Astrocyte of the hippocampus (primary cell): ENCODE data around the gene RADIL.

Experiments used
- DNase-seq: peaks from one replicate; pipeline ENCODE4 v3.0.0; 2011; ENCODE audit warnings: low read depth, low spot score

RADIL gene

DNA sequence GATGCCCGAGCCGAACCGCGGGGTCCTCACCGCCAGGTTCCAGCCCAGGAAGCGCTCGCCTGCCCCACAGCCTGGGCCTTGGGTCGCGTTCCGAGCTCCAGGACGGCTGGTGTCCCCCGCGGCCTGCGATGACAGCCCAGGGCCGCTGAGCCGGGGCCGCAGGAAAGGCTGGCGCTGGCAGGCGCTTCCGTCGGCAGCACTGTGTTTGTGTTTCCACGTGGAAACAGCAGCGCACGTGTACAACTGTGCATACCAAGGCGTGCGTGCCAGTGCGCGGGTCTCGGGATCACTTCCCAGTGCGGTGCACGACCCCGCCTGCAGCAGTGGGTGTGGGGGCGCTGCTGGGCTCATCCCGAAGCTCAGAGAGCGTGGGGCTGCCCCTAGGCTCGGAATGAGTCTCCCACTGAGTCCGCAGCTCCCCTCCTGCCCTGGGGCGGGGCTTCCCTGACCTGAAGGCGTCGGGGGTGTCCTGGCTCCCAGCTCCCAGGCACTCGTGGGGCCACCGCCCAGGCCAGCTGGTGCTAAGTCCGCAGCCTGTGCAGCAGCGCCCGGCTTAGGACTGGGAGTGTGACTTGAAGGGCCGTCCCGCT, 90.9 kb downstream of the RADIL start:
- DNase-seq = peak; percentile 54

DNA sequence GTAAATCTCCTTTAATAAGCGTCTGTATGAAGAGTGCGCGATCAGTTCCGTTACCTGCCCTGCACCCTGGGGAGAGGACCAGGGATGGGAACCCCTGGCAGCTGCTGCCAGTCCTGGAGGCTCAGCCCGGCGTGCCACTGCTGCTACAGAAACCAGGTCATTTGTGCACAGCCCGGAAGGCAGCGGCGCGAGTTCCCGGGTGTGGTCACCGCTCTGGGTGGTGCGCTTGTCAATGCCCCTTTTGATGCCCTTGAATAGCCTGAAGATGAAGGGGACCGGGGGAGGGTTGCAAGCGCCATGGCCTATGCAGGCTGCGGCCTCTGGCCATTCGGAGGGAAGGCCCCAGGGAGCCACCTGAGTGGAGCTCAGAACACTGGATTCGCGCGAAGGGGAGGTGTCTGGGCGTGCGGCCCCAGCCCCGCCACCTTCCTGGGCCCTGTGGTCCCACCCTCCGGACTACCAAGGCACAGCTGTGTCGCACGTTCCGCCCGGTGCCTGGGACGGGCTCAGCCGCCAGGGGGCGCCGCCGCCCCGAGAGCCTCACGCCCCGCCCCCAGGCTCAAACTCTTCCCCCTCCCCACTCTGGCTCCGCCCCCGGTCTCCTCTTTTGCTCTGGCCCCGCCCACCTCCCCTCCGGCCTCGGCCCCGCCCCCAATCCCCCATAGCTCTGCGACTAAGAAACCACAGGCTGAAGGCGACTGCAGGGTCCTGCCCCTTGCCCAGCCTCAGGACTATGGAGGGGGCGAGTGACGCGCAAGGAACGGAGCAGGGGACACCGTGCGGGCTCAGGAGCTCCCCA, 91.6 kb downstream of the RADIL start:
- peak; percentile 80 for DNase-seq

DNA sequence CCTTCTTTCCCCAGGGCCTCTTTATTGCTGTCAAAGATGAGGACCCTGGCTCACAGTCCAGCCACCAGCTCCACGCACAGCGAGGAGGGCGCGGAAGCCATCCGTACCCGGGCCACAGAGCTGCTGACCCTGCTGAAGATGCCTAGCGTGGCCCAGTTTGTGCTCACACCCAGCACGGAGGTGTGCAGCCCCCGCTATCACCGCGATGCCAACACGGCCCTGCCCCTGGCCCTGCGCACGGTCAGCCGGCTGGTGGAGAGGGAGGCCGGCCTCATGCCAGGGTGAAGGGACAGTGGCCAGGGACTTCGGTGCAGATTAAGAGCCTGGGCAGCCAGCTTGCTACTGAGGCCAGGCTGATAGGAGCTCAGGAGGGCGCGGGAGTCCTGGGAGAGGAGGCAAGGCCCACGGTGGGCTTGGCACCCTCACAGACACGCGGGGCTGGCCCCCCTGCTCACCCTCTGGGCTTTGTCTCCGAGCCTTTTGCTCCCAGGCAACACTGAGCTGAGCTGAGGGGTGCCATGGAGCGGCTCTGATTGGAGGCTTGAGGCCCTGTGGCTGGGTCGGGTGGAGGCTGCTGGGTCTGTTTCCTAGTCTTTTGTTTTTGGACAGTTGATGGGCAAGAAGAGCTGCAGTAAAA, 92.3 kb downstream of the RADIL start:
- DNase-seq = no peak

DNA sequence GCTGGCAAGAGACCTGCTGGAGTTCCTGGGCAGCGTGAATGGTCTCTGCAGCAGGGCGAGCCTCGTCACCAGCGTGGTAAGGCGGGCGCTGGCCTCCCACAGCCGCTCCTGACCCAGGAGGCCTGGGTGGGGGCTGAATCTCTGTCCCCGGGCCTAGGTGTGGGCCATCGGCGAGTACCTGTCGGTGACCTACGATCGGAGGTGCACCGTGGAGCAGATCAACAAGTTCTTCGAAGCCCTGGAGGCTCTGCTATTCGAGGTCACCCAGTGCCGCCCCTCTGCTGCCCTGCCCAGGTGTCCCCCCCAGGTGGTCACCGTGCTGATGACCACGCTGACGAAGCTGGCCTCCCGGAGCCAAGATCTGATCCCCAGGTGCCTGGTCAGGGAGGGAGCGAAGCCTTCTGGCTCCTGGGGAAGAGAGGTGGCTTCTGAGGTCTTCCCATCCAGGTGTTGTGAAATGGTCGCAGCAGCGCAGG, 93.0 kb downstream of the RADIL start:
- no peak for DNase-seq

DNA sequence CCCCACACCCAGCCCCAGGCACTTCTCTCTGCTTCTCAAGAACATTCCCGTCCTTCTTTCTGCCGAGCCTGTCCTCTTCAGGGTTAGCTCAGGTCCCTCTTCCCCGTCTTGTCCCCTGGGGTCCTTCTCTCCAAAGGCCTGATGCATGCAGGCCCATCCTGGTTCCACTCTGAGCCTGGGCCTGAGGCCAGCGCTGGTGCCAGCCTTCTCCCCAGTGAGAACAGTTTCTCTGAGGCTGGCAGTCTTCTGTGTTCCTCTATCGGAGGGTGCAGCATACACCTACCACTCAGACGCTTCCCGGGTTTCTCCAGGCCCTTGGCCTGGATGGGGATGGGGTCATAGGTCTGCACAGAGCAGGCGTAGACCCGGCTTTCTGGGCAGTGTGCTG, 93.4 kb downstream of the RADIL start:
- DNase-seq = no peak

DNA sequence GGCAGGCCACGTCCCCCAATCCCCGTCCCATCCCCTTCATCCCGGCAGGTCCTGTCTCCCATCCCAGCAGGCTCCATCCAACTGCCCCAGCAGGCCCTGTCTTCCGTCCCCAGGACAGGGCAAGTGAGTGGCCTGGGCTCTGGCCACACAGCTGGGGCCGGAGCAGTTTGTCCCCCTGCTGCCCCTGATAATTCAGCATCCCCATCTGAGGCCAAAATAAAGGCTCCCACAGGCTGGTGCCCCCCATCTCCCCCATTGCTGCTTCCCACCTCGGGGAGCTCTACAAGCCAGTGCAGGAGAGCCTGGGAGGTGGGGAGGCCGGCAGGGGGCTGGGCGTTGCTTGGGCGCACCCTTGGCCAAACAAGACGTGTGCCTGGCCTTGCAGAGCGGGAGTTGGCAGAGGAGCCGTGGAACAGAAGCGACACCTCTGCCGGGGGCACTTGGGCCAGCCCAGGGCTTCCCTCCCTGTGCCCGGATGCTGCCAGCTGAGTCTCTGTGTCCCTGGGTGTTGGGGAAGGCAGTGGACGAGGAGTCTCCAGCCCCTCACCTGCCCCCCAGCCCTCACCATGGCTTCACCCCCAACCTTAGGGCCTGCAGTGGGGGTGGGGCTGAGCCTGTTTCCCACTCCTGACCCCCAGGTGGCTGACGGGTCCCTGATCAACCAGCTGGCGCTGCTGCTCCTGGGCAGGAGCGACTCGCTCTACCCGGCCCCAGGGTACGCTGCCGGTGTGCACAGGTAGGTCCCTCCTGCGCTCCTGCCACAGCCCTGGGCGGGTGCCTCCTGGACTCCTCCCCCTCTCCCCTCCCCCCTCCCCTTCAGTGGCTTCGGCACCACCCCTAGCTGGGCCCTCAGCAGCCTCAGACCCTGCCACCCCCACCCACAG, 94.1 kb downstream of the RADIL start:
- no peak for DNase-seq

DNA sequence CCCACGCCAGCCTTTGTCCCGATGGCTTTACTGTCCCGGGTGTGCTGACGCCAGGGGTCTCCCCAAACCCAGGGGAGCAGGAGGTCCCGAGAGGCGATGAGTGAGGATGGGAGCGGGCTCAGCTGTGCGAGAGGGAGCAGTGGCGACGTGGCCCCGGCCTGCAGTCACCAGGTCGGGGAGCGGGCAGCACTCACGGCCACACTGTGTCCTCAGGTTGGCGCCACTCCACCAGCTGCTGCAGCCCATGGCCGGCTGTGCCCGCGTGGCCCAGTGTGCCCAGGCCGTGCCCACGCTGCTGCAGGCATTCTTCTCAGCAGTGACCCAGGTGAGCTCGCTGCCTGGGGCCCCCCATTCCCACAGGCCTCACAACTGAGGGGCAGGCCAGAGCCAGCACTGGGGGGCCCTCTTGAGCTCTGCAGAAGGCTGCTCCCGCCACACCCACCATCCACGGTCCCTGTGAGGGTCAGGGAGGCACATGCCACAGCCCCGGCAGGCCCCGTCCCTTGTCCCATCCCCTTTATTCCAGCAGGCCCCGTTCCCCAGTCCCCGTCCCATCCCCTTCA, 94.8 kb downstream of the RADIL start:
- no peak for DNase-seq

DNA sequence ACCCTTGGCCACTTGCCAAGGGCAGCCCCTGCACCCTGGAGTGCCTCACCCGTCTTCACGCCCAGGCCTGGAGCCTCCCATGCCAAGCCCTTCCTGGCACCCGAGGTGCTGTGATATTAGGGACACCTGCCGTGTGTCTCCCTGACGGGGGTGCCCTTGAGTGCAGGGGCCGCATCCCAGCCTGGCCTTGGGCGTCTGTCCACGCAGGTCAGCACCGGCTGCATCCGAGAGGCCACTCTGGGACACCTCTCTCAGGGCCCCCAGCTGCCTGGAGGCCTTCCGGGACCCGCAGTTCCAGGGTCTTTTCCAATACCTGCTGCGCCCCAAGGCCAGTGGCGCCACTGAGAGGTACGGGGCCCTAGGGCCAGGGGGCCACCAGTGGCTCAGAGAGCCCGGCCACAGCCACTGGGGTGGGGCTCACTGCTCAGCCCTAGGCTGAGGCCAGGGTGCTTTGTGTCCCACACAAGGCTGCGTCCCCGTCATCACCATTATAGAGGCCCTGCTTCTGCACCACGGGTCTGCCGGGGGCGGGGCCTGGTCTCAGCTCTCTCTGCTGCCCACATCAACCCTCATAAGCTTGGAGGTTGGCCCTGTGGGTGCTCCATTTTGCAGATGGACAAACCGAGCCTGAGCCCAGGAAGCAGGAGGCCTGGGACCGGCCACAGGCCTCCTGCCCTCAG, 95.4 kb downstream of the RADIL start:
- DNase-seq = no peak

DNA sequence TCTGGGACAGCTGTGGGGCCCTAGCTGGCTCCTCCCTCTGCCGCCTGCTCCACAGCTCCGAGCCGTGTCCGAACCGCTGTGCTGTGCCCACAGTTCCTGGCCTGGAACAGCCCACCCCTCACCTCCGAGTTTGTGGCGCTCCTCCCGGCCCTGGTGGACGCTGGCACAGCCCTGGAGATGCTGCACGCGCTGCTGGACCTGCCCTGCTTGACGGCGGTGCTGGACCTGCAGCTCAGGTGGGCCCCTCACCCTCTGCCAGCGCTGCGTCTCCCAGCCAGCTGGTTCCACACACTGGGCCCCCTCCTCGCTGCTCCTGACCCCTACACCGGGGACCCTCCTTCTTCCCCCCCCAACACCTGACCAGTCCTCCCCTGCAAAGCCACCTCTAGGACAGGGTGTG, 96.0 kb downstream of the RADIL start:
- DNase-seq = no peak

DNA sequence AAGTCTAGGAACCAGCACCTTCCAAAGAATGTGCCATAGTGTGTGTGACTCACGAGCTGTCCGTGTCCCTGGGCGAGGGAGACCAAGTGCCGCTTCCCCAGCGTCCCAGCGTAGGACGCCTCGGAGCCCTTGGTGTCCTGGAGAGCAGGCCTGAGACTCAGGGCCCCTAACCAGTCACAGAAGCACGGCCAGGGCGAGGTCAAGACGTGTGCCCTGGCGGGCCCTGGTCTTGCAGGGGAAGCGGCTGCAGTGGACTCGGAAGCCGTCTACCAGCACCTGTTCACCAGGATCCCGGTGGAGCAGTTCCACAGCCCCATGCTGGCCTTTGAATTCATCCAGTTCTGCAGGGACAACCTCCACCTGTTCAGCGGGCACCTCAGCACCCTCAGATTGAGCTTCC, 97.5 kb downstream of the RADIL start:
- DNase-seq = no peak

DNA sequence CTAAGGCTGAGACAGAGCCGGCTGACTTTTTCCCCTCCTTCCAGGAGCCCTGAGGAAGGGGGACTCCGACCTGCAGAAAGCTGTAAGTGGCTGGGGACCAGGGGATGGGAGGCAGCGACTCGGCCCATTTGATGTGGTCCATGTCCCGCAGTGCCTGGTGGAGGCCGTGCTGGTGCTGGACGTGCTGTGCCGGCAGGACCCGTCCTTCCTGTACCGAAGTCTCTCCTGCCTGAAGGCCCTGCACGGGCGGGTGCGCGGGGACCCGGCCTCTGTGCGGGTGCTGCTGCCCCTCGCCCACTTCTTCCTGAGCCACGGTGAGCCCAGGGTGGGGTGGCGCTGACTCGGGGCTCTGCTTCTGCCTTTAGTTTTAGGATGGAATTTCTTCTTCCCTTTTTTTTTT, 98.1 kb downstream of the RADIL start:
- no peak for DNase-seq

DNA sequence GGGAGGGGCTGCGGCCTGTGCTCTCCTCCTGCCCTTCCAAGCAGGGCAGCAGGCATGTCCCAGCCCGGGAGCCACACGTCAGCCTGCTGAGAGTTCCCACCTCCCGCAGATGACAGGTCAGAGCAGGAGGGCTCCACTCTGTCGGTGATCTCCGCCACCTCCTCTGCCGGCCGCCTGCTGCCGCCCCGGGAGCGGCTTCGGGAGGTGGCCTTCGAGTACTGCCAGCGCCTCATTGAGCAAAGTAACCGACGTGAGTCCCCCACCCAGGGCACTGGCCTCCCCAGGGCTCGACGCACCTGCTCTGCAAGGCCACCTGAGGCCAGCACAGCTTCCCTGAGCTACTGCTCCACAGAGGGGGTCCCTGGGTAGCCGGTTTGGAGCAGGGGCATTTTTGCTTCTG, 98.7 kb downstream of the RADIL start:
- DNase-seq = no peak

DNA sequence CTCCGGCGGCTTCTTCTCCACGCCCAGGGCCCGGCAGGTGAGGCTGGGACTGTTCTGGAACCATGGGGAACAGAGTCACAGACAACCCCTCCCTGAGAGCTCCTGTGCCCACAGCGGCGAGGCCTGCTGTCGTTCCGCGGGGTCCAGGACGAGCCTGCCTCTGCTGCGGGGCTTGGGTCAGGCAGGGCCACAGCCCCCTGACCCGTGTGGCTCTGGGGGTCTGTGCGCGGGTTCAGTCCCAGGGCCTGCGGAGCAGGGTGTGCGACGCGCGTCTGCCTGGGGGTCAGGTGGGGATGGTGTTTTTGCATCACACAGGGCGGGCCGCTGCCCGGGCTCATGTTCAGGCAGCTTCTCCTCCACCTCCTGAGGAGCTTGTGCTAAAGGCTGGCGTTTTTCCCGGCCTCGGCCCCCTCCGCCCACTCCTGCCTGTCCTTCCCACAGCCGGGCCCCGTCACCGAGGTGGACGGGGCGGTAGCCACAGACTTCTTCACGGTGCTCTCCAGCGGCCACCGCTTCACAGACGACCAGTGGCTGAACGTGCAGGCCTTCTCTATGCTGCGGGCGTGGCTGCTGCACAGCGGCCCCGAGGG, 99.7 kb downstream of the RADIL start:
- no peak for DNase-seq

DNA sequence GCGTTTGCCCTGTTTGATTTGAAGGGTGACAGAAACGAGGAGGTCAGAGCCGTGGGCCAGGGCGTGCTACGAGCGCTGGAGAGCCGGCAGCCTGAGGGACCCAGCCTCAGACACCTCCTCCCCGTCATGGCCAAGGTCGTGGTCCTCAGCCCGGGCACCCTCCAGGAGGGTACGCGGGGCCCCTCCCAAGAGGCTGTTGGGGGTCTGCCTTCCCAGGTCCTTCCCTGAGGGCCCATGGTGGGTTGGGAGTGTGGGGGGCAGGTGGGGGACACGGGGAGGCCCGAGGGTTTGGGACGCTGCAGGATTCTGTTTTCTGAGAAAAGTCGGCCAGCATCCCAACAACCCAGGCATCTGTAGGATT, 100.2 kb downstream of the RADIL start:
- no peak for DNase-seq

DNA sequence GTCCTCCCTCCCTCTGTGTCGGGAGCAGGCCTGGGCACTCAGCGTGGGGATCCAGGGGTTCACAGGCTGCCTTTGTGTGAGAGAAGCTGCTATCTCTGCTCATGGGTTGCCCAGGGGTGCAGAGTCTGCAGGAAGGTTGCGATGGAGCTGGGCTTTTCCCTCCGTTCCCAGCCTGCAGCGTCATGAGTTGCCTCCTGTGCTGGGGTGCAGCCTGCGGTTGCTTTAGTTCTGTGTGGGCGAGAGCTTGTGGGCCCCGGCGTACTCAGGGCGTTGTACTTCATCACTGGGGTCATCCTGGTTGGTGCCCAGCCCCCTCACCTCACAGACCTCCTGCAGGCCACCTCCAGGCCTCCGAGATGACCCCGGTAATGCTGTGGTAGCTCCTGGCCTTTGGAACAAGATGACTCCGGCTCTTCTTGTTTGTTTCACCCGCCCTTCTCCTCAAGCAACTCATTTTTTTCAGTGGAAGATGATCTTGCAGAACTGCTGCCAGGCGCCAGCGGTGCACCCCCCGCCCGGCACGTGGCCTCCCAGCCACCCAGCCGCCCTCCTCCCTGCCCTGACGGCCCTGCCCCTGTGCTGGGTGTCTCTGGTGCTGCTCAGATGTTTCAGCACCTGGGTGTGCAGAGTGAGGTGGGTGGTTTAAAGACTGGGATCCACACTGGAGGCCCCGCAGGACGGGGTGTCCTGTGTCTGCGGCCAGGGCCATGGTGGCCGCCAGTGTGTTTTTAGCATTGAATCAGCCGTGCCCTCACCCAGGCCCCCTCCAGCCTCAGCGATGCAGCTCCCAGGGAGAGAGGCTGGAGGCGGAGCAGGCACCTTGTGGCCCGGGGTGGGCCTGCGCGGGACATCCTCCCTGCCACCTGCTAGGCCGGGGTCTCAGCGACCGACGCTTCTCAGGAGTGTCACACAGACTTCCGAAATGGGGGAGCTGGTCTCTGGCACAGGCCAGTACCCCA, 100.9 kb downstream of the RADIL start:
- DNase-seq = no peak

DNA sequence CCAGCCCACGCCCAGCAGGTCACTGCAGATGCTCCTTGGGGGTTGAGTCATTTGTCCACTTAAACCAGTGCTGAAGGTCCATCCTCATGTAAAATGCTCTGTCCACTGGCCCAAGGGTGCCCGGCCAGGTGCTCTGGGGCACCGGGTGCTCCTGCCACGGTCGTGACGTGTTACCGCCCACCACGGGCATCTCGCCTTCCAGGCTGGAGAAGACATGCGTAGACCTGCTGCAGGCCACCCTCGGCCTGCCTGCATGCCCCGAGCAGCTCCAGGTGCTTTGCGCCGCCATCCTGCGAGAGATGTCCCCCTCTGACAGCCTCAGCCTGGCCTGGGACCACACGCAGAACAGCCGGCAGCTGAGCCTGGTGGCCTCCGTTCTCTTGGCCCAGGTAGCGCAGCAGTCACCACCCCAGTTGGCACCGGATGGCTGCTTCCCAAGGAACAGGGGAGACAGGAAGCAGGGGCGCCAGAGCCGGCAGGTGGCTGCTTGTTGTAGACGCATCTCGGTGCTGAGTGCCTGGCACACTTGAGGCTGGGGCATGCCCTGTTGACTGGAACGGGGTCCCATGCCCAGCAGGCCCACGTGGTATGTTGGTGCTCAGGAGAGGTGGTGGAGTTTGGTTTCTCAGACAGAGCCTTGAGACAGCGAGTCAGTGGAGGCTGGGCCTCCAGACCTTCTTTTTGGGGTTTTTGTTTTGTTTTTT, 102.0 kb downstream of the RADIL start:
- DNase-seq = no peak

DNA sequence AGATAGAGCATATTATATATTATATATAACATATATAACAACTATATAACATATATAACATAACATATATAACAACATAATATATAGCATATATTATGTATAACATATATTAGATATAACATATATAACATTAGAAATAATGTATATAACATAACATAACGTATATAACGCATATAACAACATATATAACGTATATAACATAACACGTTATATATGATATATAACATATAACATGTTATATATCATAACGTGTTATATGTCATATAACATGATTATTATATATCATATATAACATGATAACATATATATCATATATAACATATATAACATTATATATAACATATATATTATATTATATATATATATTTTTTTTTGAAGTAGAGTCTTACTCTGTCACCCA, 104.4 kb downstream of the RADIL start:
- no peak for DNase-seq

DNA sequence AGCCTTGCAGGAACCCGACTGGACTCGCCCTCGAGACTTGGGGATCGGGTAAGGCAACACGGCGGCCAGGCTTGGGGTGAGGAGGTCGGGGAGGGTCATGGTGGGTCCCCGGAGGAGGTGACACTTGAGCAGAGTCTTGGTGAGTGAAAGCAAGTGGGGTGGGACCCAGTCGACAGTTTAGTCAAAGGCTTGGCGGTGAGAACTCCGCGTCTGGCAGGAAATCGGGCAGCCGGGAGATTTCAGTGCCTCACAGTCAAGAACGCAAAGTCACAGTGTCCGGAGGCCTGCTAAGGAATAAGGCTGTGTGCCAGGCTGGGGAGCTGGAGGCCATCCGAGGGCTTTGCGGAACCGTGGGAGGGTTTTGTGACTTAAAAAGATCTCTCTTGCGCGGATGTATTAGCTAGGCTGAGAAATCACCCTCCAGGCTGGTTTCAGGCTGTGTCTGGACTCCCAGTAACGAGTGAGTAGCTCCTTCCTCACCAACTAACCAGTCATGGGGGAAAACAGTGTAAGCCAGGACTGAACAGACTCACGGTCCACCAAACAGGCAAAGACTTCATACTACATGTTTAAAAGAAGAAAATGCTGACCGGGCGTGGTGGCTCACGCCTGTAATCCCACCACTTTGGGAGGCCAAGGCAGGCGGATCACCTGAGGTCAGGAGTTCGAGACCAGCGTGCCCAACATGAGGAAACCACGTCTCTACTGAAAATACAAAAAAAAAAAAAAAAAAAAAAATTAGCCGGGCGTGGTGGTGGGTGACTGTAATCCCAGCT, 107.5 kb downstream of the RADIL start:
- peak; percentile 61 for DNase-seq
